AG08395 (cell line): ENCODE data around the gene ANXA5.

Experiments used
- DNase-seq: peaks from one replicate; pipeline ENCODE4 v3.0.0; 2012; ENCODE audit warnings: mixed read lengths, low spot score

Gene ANXA5

GRCh38 chr4:121712001-121712651 is 15.3 kb upstream of the ANXA5 start:
- DNase-seq = no peak

- DNase-seq = peak; percentile 96
These were observed 14.7 kb upstream of the ANXA5 start for GRCh38 chr4:121711263-121712000.

DNA sequence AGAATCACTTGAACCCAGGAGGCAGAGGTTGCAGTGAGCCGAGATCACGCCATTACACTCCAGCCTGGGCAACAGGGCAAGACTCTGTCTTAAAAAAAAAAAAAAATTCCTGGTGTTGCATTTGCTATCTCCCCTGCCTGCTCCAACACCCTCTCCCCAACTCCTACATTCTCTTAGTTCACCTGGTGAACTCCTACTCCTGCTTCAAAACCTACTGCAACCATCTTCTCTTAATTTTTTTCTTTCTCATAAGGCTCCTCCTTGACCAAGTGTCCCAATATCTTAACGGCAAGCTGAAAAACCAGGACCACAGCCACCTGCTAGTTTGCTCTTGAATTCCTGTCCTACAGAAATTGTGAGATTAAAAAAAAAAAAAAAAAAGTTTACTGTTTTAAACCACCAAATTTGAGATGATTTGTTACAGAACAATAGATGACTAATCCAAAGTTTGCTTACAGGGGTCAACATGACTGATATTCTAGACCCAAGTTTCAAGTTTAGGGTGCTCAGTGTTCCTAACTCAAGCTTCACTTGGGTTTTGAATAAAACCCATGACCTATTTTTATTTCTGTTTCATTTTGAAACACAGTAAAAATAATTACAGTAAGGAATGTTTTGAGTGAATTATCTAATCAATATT is 13.1 kb upstream of the ANXA5 start:
- no peak for DNase-seq

GRCh38 chr4:121707344-121707743 is 10.6 kb upstream of the ANXA5 start:
- no peak for DNase-seq

DNA sequence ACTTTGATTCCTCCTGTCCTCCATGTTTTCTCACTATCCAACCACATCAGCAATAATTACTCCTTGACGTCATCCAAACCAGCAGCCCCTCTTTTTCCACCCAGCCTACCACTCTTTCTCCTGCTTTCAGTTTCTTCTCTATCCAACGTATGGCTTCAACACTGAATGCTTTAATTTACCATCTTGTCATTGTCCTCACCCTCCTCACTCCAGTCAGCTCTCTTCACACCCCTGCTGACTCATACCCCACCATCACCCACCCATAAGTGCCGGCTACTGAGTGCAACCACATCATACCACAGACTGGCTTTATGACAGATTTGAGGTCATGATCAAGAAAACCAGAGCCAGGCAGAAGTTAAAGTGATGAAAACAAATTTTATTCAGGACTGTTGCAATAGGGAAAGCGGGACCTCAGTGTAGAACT is 9.8 kb upstream of the ANXA5 start:
- DNase-seq = peak; percentile 71

- DNase-seq = no peak
These were observed 8.7 kb upstream of the ANXA5 start for GRCh38 chr4:121705521-121705920.

- no peak for DNase-seq
These were observed 5.4 kb upstream of the ANXA5 start for GRCh38 chr4:121702136-121702535.

GRCh38 chr4:121701263-121701662 is 4.5 kb upstream of the ANXA5 start:
- no peak for DNase-seq

DNA sequence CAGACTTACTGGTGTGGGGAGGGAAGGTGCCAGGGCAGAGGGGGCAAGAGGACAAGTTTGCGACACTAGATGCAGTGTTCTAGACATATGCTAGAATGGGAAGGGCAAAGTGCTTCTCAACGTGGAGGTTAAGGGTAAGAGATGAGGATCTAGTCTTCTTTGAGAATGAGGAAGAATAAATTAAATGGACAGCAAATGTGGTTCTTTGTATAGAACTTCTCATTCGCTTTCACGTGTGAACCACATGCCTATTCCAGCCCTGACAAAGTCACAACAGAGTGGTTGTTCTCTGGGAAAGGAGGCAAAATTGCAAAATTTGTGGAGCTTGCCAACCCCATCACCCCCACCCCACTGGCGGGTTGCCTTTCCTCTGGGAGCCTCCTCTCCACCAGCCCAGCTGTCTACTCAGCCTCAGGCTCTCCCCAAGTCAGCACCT is 1.5 kb upstream of the ANXA5 start:
- DNase-seq = no peak

DNA sequence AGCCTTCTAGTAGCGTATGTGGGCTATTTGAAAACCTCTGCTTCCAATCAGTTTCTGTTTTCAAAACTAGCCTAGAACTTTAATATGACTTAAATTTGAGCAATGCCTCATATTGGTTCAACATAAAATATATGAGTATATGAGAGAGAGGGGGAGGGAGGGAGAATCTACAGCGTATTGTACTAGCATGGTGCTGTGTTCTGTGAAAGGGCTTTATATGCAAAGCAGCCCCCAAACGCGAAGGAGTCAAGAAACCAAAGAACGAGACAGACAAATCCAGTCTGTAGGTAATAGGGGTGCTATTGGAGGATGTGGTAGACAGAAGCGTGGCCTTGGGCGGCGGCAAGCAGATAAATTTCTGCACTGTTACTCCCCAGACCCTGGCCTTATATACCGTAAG is 784 bp upstream of the ANXA5 start:
- no peak for DNase-seq

- DNase-seq = peak; percentile 52
These were observed 605 bp downstream of the ANXA5 start for GRCh38 chr4:121696170-121696580.

DNA sequence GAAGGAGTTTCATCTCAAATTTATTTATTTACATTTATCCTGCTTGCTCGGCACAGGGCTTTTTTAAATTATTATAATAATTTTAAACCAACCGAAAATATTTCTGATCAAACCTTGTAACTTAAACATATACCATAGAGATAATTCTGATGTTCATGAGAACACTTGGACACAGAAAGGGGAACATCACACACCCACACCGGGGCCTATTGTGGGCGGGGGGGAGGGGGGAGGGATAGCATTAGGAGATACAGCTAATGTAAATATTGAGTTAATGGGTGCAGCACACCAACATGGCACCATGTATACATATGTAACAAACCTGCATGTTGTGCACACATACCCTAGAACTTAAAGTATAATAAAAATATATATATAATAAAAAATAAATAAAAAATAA is 2.9 kb downstream of the ANXA5 start:
- no peak for DNase-seq

- no peak for DNase-seq
These were observed 3.3 kb downstream of the ANXA5 start for GRCh38 chr4:121693450-121693849.

- DNase-seq = no peak
These were observed 4.5 kb downstream of the ANXA5 start for GRCh38 chr4:121692261-121692660.

DNA sequence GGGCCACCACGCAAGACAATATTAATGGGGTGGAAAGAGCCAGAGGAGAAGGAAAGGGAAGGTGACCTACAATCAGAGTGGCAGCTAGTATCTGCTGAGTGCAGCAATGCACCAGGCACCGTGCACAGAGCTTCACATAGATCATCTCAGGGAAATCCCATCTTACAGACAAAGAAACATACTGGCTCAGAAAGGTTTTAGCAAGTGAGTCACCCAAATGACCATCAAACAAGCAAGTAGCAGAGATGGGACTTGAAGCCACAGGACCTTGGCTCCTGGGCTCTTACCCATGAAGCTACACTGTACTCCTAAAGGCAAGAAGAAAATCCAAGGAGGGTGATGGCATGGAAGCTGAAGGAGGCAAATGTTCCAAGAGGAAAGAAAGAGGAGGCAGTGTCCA is 6.8 kb downstream of the ANXA5 start:
- DNase-seq = peak; percentile 8

DNA sequence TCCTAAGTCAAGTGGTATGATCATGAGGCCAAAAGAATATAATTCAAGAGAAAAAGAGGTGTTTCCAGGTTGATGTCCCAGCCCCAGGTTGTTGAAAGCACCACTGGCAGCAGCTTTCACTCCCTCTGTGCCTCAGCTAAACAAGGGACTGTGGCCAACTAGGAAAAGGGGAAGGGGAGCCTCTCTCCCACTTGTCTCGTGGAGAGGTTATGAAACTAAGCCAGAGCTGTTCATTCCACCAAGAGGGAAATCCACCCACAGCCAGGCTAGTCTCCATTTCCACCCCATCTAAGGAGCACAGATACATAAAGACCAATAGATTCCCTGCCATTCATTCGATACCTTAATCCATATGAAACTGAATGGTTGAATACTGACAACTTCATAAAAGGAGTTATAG is 8.1 kb downstream of the ANXA5 start:
- DNase-seq = no peak

GRCh38 chr4:121688261-121688660 is 8.5 kb downstream of the ANXA5 start:
- no peak for DNase-seq

DNA sequence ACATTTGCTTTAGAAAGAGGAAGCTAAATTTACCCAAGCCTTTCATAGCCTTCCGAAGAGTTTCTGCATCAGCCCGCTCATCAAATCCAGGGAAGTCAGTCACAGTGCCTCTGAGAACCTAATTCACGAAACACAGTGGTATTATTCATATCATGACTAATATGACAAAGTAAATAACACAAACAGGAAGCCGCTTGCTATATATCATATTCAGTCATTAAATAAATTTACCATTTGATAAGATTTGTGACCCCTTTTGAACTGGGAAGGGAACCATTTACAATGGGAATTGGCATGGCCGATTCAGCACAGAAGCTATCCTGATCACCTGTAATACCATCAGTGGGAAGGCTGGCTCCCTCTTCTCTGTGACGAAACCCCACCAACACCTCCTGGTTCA is 10.5 kb downstream of the ANXA5 start:
- DNase-seq = no peak

DNA sequence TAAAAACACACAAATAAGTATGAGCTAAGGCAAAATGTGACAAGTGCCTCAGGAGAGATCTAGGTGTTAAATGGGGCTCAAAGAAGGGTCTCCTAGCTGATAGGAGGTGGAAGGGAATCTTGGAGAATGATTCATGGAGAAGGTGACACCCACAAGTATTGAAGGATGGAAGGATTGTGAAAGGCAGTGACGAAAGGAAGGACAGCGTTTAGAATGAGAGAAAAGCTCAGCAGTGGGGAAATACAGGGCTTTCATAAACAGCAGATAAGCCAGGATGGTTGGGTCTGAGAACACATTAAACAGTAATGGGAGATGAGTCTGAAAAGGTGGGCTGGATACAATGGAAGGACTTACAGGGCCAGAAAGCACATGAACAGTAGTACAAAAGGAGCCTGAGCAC is 11.5 kb downstream of the ANXA5 start:
- no peak for DNase-seq

GRCh38 chr4:121684561-121684960 is 12.2 kb downstream of the ANXA5 start:
- DNase-seq = no peak

DNA sequence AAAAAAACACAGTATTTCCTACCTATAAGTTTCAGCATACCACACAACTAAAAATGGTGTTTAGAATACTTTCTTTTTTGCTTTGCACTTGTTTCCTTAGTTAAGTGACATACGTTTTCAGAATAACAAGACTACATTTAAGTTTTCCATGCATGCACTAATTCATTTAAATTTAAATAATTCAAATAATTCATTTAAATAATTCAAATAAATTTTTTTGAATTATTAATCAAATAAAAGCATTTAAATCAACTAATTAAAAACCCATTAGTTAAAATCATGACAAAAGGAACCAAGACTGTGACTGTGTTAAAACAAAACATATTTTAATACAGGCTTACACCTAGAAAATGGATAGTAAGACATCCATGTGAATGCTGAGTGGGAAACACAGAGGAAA is 12.8 kb downstream of the ANXA5 start:
- no peak for DNase-seq

DNA sequence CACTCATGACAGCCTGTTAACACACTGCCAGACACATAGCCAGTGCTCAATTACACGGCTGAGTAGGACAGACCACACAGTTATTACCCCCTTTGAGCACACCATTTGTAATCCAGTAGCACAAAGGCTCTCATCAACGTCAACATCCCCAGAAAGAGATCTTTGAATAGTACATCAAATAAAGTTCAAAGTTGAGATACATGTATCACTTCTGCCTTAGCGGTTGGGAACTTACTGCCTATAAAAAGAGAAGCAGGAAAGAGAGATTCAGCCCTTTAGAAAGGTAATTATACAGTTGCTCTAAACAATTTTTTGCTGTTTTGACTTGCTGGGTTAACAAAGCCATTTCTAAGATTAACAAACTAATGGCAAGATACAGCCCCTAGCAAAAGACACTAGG is 16.2 kb downstream of the ANXA5 start:
- DNase-seq = no peak

- DNase-seq = no peak
These were observed 16.8 kb downstream of the ANXA5 start for GRCh38 chr4:121679951-121680350.
